SW 1271 (cell line): ENCODE measurements around the gene TMEM52B.
"Not testable (repeated sequence)": the region's sequence is repeated elsewhere in the genome, so short reads cannot be mapped to it uniquely, and the experiment has no call there.

Source experiments
- DNase-seq, 2 experiments: peaks; one replicate each; lab custom pipeline; 2025; lab: John Stamatoyannopoulos, UW

The TMEM52B gene

GRCh38 chr12:10211940-10212738 lies 33.3 kb downstream of the TMEM52B start:
- peak; percentile 96 to 99 for DNase-seq

GRCh38 chr12:10212739-10213131 lies 33.9 kb downstream of the TMEM52B start, which contains the start of gene GABARAPL1:
Gene GABARAPL1 (plus strand): TSS chr12:10212877. CDS start chr12:10213130, 253 bp downstream.
- peak; percentile 66 to 93 for DNase-seq

DNA sequence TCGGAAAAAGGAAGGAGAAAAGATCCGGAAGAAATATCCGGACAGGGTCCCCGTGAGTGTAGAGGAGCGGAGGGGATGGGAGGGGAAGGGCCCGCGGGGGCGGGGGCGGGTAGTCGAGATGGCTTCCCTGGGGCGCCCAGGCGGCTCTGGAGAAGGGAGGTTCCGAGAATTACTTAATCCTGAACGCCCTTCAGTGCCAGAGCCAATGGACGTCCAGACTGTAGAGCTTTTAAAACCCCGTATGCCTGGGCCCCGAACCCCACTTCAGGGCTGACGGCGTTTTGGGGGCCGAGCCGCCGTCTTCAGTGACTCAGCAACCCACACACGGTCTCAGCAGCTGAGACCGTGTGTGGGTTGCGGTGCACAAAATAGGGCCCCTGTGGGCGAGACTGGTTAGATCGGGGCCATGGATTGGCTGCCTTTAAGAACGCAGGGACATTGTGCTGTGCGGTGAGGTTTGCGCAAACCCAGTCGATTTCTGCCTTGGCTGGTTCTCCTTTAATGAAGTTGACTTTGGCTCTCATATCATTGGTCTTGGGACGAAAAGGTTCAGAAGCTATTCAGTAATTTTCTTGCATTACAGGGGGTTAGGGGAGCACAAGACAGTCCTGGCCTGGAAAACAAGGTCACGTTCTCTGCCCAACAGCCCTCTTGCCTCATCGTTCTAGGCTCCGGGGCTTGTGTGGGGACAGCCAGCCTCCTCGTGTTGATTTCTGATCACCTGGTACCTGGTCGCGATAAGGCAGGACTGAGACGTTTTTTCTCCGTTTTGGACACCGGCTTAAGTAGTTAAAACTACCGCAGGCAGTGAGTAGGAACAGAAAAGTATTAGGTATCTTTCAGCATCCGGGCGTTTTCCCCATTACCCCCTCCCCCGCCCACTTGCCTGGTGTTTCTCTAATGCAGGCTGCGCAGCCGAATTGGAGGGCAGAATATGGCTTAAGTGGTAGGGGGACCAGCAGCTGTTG lies 34.6 kb downstream of the TMEM52B start:
- DNase-seq, result peak; percentile 49 to 76

DNA sequence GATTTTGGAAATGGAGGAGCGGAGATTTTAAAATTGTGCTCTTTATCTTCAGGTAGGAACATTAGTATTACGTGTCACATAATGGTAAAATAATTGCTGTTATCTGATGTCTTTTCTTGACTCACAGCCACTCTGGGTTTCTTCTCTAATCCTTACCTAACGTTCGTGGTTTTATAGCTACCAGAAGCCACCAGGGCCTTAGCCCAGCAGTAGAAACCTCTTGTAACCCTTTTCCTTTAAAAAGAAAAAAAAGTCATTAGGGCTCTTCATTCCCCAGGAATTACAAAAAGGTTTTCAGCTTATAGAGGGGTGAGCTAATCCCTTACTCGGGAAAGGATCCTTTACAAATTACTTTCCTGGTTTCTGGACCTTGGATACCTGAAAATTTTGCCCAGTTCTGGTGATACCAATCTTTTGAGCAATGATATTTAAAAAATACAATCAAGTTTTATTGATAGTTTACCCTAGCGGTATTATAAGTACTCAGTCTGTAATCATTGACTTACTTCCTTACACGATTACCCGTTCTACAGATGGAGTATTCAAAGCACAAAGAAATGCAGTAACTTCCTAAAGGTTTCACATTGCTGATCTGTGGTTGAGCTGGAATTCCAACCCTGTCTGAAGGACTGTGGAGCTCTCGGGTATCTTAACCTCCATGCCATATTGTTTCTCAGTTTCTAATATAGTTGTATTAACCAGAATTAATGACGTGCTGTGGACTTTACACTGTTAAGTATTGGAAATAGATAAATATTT lies 35.5 kb downstream of the TMEM52B start:
- DNase-seq, result peak; percentile 15 to 60

GRCh38 chr12:10214895-10215267 lies 36.0 kb downstream of the TMEM52B start:
- no peak for DNase-seq

DNA sequence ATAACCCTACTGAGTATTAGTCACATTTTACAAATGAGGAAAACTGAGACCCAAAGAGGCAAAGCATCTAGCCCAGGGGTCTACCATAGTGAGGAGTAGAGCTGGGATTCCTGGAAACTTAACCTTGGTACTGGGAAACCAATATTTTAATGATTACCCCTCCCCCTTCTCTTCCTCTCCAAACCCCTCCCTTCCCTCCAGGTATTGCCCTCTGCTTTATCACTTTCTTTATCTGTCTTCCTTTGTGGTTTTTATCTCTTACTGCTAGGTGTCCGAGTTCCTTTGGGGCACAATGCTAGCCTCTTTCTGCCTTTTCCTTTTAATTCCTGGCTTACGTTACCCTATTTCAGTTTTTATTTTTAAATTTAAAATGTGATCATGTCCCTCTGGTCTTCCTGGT lies 36.6 kb downstream of the TMEM52B start:
- no peak for DNase-seq

- DNase-seq, result not testable (repeated sequence)
These were observed 37.1 kb downstream of the TMEM52B start for GRCh38 chr12:10215946-10216345.

- DNase-seq, result no peak
These were observed 39.2 kb downstream of the TMEM52B start for GRCh38 chr12:10218021-10218420.

DNA sequence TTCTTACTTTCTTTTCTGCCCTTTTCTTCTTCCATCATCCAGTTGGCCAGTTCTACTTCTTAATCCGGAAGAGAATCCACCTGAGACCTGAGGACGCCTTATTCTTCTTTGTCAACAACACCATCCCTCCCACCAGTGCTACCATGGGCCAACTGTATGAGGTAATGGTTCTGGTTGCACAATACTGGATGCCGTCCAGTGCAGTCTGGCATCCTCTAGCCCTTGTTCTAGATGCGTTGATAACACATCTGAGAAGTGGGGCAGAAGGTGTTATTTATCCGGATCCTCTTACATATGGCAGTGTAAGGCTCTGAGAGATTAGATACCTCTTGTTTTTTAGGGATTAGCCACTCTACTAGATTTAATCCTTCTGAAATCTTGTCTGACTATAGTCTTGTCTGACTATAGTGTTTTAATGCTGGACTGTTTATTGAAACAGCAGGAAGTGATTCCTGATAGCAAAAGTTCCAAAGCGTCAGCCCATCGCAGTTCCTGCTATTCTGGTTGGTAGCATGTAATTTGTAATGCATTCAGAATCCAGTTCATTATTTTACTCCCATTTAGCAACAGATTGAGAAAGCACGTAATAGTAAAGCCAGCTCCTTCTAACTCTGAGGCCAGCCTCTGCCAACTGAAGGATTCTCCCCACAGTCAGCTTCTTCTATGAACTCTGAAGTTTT lies 41.7 kb downstream of the TMEM52B start:
- DNase-seq, result no peak

DNA sequence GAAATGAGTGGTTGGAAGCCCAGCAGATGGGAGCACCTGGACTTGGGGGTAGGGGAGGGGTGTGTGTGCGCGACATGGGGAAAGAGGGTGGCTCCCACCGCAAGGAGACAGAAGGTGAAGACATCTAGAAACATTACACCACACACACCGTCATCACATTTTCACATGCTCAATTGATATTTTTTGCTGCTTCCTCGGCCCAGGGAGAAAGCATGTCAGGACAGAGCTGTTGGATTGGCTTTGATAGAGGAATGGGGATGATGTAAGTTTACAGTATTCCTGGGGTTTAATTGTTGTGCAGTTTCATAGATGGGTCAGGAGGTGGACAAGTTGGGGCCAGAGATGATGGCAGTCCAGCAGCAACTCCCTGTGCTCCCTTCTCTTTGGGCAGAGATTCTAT lies 43.0 kb downstream of the TMEM52B start:
- no peak for DNase-seq

GRCh38 chr12:10223208-10223607 lies 44.4 kb downstream of the TMEM52B start:
- no peak for DNase-seq

- DNase-seq, result not testable (repeated sequence)
These were observed 46.6 kb downstream of the TMEM52B start for GRCh38 chr12:10225426-10225825.

- no peak for DNase-seq
These were observed 47.3 kb downstream of the TMEM52B start for GRCh38 chr12:10226086-10226485.

GRCh38 chr12:10226731-10227130 lies 47.9 kb downstream of the TMEM52B start:
- no peak for DNase-seq

- DNase-seq, result no peak
These were observed 48.8 kb downstream of the TMEM52B start for GRCh38 chr12:10227648-10228047.

- DNase-seq, result no peak
These were observed 55.7 kb downstream of the TMEM52B start for GRCh38 chr12:10234562-10234961.

DNA sequence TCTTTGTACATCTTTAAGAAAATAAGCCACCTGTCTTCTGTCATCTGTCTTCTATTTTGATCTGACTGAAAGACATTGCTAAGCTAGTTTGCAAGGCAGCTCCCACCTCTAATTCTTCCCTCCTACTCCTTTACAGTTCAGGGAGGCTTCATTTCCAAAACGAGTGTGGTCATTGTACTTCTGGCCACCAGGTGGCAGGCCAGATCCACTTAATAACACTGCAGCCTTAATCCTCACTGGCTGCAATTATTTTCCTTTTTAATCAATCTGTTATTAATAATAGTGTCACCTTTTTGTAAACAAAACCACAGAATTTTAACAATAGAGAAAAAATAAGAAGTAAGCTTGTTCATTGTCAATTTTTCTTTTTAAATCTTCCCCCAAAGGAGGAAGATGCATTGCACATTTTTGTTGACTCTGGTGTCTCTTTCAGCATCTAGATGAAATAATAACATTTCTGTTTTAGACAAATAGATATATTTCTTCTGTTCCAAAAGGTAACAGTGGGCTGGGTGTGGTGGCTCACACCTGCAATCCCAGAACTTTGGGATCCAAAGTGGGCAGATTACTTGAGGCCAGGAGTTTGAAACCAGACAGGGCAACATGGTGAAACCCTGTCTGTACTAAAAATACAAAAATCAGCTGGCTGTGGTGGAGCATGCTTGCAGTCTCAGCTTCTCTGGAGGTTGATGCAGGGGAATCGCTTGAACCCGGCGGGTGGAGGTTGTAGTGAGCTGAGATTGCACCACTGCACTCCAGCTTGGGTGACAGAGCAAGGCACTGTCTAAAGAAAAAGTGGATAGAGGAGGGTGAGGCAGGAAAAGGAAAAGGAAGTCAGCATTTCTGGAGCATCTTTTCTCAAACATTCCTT lies 57.2 kb downstream of the TMEM52B start:
- peak in 1 of 2 experiments; percentile 70 for DNase-seq

GRCh38 chr12:10236720-10237119 lies 57.9 kb downstream of the TMEM52B start:
- DNase-seq, result no peak

GRCh38 chr12:10238526-10238925 lies 59.7 kb downstream of the TMEM52B start:
- no peak for DNase-seq

GRCh38 chr12:10241290-10241689 lies 62.5 kb downstream of the TMEM52B start:
- DNase-seq, result no peak
